WTC11 (cell line): ENCODE measurements around the gene IL17RC.

Source experiments
- FOXJ3 ChIP-seq: sonication (generic); formaldehyde crosslinking; IDR thresholded peaks from 2 replicates; pipeline ENCODE4 v1.9.0; 2021; ENCODE audit warnings: missing genetic modification reagents, mild to moderate bottlenecking, borderline replicate concordance
- JUN ChIP-seq: sonication (generic); formaldehyde crosslinking; IDR thresholded peaks from 2 replicates; pipeline ENCODE4 v1.8.0; 2023; ENCODE audit warnings: mild to moderate bottlenecking, missing genetic modification reagents
- TF ChIP-seq, protein P1 (sequence below): fragments of 200-600 bp; IDR thresholded peaks from 2 replicates; pipeline ENCODE4 v1.8.0; 2022; ENCODE audit warnings: antibody characterized with exemption
- TF ChIP-seq, protein P2 (sequence below): sonication (generic); formaldehyde crosslinking; IDR thresholded peaks from 2 replicates; pipeline ENCODE4 v1.8.1; 2022; ENCODE audit warnings: low read depth, missing genetic modification reagents, borderline replicate concordance
- TF ChIP-seq, protein P3 (sequence below): sonication (generic); formaldehyde crosslinking; IDR thresholded peaks from 2 replicates; pipeline ENCODE4 v1.8.0; 2022; ENCODE audit warnings: mild to moderate bottlenecking, missing genetic modification reagents

DNA sequence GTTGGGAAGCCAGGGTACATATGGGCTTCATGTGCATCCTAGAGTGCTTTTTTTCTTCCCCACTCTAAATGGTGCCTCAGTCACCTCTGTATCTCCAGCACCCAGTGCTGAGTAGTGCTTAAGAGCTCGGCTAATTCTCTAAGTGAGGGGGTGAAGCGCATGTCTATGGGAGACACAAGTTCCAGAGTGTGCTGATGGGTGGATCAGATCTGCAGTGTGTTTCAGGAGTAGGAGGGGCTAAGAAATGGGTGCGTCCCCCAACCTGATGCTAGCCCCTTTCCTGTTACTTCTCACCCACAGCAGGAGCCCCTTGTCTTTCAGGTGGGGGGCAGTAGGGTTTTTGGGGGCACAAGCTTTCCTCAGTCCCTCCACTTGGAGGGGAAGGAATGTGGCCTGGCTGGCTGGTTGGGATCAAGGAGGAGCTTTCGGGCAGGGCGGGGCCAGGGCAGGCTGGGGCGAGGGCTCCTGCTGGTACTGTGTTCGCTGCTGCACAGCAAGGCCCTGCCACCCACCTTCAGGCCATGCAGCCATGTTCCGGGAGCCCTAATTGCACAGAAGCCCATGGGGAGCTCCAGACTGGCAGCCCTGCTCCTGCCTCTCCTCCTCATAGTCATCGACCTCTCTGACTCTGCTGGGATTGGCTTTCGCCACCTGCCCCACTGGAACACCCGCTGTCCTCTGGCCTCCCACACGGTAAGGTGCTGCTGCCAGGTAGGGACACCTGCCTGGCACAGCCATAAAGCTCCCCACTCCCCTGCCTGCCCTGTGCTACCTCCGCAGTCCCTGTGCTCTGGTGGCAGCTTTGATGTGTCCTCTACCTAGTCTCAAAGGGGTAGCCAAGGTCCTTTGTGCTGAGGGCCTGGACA, 14.3 kb upstream of the IL17RC start, which contains the start of gene IL17RE:
- TF ChIP-seq, protein P1, sequence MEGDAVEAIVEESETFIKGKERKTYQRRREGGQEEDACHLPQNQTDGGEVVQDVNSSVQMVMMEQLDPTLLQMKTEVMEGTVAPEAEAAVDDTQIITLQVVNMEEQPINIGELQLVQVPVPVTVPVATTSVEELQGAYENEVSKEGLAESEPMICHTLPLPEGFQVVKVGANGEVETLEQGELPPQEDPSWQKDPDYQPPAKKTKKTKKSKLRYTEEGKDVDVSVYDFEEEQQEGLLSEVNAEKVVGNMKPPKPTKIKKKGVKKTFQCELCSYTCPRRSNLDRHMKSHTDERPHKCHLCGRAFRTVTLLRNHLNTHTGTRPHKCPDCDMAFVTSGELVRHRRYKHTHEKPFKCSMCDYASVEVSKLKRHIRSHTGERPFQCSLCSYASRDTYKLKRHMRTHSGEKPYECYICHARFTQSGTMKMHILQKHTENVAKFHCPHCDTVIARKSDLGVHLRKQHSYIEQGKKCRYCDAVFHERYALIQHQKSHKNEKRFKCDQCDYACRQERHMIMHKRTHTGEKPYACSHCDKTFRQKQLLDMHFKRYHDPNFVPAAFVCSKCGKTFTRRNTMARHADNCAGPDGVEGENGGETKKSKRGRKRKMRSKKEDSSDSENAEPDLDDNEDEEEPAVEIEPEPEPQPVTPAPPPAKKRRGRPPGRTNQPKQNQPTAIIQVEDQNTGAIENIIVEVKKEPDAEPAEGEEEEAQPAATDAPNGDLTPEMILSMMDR: no peak
- TF ChIP-seq, protein P2, sequence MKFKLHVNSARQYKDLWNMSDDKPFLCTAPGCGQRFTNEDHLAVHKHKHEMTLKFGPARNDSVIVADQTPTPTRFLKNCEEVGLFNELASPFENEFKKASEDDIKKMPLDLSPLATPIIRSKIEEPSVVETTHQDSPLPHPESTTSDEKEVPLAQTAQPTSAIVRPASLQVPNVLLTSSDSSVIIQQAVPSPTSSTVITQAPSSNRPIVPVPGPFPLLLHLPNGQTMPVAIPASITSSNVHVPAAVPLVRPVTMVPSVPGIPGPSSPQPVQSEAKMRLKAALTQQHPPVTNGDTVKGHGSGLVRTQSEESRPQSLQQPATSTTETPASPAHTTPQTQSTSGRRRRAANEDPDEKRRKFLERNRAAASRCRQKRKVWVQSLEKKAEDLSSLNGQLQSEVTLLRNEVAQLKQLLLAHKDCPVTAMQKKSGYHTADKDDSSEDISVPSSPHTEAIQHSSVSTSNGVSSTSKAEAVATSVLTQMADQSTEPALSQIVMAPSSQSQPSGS (CRISPR knock-in tag): no peak
- TF ChIP-seq JUN (CRISPR knock-in tag) (no peak), FOXJ3 (no peak)
- TF ChIP-seq, protein P3, sequence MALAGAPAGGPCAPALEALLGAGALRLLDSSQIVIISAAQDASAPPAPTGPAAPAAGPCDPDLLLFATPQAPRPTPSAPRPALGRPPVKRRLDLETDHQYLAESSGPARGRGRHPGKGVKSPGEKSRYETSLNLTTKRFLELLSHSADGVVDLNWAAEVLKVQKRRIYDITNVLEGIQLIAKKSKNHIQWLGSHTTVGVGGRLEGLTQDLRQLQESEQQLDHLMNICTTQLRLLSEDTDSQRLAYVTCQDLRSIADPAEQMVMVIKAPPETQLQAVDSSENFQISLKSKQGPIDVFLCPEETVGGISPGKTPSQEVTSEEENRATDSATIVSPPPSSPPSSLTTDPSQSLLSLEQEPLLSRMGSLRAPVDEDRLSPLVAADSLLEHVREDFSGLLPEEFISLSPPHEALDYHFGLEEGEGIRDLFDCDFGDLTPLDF (CRISPR knock-in tag): no peak
